GM12801 (cell line): Measurements from ENCODE around the gene RBM22.

Source experiments
- CTCF ChIP-seq: IDR thresholded peaks from one replicate; pipeline ENCODE4 v1.5.1; 2011; ENCODE audit warnings: control low read depth; ENCODE audit not compliant: insufficient read length; ENCODE audit errors: extremely low read depth

Gene RBM22

GRCh38 chr5:150689120-150689519 is 11.7 kb downstream of the RBM22 start:
- TF ChIP-seq CTCF = no peak

GRCh38 chr5:150676578-150676977 is 24.3 kb downstream of the RBM22 start:
- TF ChIP-seq CTCF = no peak

- no peak for TF ChIP-seq CTCF
These were observed 25.8 kb downstream of the RBM22 start for GRCh38 chr5:150675069-150675468.

GRCh38 chr5:150674341-150674821 is 26.5 kb downstream of the RBM22 start:
- no peak for TF ChIP-seq CTCF

GRCh38 chr5:150672884-150673275 is 28.0 kb downstream of the RBM22 start:
- no peak for TF ChIP-seq CTCF

- TF ChIP-seq CTCF = no peak
These were observed 28.5 kb downstream of the RBM22 start for GRCh38 chr5:150672237-150672883.

- TF ChIP-seq CTCF = no peak
These were observed 29.2 kb downstream of the RBM22 start for GRCh38 chr5:150671509-150672236.
